Osteocyte (in vitro differentiated cells): Measurements from ENCODE around the gene UBXN2A. TPM values are rescaled to one million over a fixed set of nuclear protein-coding genes. Genes with fewer than 3 reads are reported as not detected.
"Not testable (repeated sequence)": the region's sequence is repeated elsewhere in the genome, so short reads cannot be mapped to it uniquely, and the experiment has no call there.

ENCODE experiments used
- DNase-seq: peaks from one replicate; pipeline ENCODE4 v3.0.0; 2021; ENCODE audit warnings: mixed read lengths; ENCODE audit not compliant: unreplicated experiment; ENCODE audit errors: extremely low spot score
- H3K27ac Mint-ChIP-seq: one replicate; pipeline ENCODE4 v1.8.0; 2021; ENCODE audit warnings: mild to moderate bottlenecking, mixed read lengths; ENCODE audit not compliant: unreplicated experiment
- H3K27me3 Mint-ChIP-seq: one replicate; pipeline ENCODE4 v1.8.0; 2021; ENCODE audit warnings: mixed read lengths; ENCODE audit not compliant: unreplicated experiment
- H3K36me3 Mint-ChIP-seq: one replicate; pipeline ENCODE4 v1.8.0; 2021; ENCODE audit warnings: mixed read lengths; ENCODE audit not compliant: unreplicated experiment
- H3K4me1 Mint-ChIP-seq: one replicate; pipeline ENCODE4 v1.8.0; 2021; ENCODE audit warnings: mixed read lengths; ENCODE audit not compliant: unreplicated experiment
- H3K4me3 Mint-ChIP-seq: one replicate; pipeline ENCODE4 v1.8.0; 2021; ENCODE audit warnings: mild to moderate bottlenecking, moderate library complexity, mixed read lengths; ENCODE audit not compliant: unreplicated experiment
- H3K9me3 Mint-ChIP-seq: one replicate; pipeline ENCODE4 v1.8.0; 2021; ENCODE audit warnings: mixed read lengths; ENCODE audit not compliant: unreplicated experiment
- CTCF ChIP-seq: fragments of 200-600 bp; sonication (generic); IDR thresholded peaks from 2 replicates; pipeline ENCODE4 v1.5.0; 2021; ENCODE audit warnings: antibody characterized with exemption, mild to moderate bottlenecking, moderate library complexity
- total RNA-seq: library from RNA; stranded (reverse); gene quantifications from 2 replicates; pipeline ENCODE4 v1.2.1, GENCODE V29; 2021

Gene UBXN2A
- total RNA-seq, 1 donor from 2014 or later: 18.8 TPM

- H3K27me3 Mint-ChIP-seq: no peaks in the 10 kb centered on the region
- H3K4me1 Mint-ChIP-seq: peaks cover 2% of the 10 kb centered on the region
- no peak overlapping the region for H3K4me3 Mint-ChIP-seq
- peaks cover 24% of the 10 kb centered on the region for H3K36me3 Mint-ChIP-seq
- H3K9me3 Mint-ChIP-seq: no peaks in the 10 kb centered on the region
- DNase-seq: no peak
- no peak overlapping the region for H3K27ac Mint-ChIP-seq
- TF ChIP-seq CTCF: no peak
These were observed 84.9 kb downstream of the UBXN2A start for GRCh38 chr2:24024996-24025663.

- Mint-ChIP-seq H3K9me3 (no peaks in the 10 kb centered on the region), H3K27me3 (no peaks in the 10 kb centered on the region), H3K36me3 (peaks cover 30% of the 10 kb centered on the region), H3K27ac (no peak overlapping the region), H3K4me1 (peaks cover 4% of the 10 kb centered on the region), H3K4me3 (no peak overlapping the region)
- TF ChIP-seq CTCF: no peak
- no peak for DNase-seq
These were observed 86.0 kb downstream of the UBXN2A start for GRCh38 chr2:24026233-24026632.

- Mint-ChIP-seq H3K4me1 (peaks cover 9% of the 10 kb centered on the region), H3K9me3 (no peaks in the 10 kb centered on the region), H3K4me3 (no peak overlapping the region), H3K36me3 (peaks cover 16% of the 10 kb centered on the region), H3K27me3 (no peaks in the 10 kb centered on the region), H3K27ac (no peak overlapping the region)
- no peak for TF ChIP-seq CTCF
- no peak for DNase-seq
These were observed 98.7 kb downstream of the UBXN2A start for GRCh38 chr2:24038786-24039499.

GRCh38 chr2:24040511-24040910 lies 100.2 kb downstream of the UBXN2A start:
- no peak for TF ChIP-seq CTCF
- peaks cover 10% of the 10 kb centered on the region for H3K4me1 Mint-ChIP-seq

GRCh38 chr2:24043133-24043532 lies 102.9 kb downstream of the UBXN2A start:
- H3K27me3 Mint-ChIP-seq, DNase-seq, H3K9me3 Mint-ChIP-seq, H3K36me3 Mint-ChIP-seq, H3K27ac Mint-ChIP-seq, H3K4me3 Mint-ChIP-seq: not testable (repeated sequence)
- H3K4me1 Mint-ChIP-seq: peaks cover 18% of the 10 kb centered on the region

More at GRCh38 chr2:24040511-24040910, 100.2 kb downstream of the UBXN2A start:
- Mint-ChIP-seq H3K27ac (no peak overlapping the region), H3K4me3 (no peak overlapping the region), H3K36me3 (peaks cover 14% of the 10 kb centered on the region), H3K9me3 (no peaks in the 10 kb centered on the region), H3K27me3 (no peaks in the 10 kb centered on the region)
- no peak for DNase-seq
